IPS-18c (cell line): Measurements from ENCODE around the gene CCDC63.
"Not testable (repeated sequence)": the region's sequence is repeated elsewhere in the genome, so short reads cannot be mapped to it uniquely, and the experiment has no call there.

Experiments
- H3K4me3 ChIP-seq: 2 replicates; pipeline ENCODE4 v1.7.0; 2013; ENCODE audit warnings: low read depth, mild to moderate bottlenecking, low read length, moderate library complexity; ENCODE audit not compliant: insufficient read depth
- H3K9me3 ChIP-seq: one replicate; pipeline ENCODE4 v1.6.1; 2013; ENCODE audit warnings: mild to moderate bottlenecking, low read length, moderate library complexity; ENCODE audit not compliant: control insufficient read depth, insufficient read depth

The CCDC63 gene

DNA sequence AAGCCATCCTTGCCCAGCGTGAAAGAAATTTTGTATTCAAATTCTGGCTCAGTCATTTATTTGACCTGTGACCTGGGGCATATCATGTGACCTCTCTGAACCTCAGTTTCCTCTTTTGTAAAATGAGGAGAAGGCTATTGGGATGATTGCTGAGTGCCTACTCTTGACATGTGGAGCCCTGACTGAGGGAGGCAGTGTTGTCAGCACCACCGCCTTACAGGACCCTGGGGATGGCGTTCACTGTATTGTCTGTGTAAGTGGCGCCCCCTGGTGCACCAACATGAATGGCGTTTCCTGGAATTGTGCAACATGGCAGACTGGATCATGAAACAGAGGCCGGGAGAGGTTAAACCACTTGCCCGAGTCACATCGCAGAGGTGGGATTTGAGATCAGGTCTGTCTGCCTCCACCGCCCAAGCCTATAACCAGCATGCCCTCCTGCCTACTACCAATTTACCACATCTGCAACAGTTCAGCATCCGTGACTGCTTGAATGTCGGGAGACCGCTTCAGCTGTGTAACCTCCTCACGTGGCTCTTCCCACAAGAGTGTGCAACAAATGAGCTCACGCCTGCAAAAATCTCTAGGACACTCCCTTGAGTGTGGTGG is 20.1 kb upstream of the CCDC63 start:
- Histone ChIP-seq H3K9me3 (no peaks in the 10 kb centered on the region), H3K4me3 (no peak overlapping the region)

DNA sequence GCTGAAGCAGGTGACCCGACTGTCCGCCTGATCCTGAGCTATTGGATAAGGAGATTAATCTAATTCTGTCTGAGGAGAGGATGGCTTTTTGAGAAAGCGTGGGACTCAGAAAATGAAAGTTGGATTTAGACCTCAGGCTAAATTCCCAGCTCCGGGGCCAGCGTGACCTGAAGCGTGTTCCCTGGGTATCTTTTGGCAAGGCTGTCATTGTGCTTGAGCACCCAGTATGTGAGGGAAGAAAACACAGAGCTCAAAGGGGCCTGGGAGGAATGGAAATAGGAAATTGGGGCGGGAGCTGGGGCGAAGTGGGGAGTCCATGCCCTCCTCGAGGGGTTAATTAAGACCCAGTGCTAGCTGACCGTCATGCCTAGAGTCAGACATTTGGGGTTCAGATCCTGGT is 17.5 kb upstream of the CCDC63 start:
- H3K4me3 ChIP-seq = no peak overlapping the region

DNA sequence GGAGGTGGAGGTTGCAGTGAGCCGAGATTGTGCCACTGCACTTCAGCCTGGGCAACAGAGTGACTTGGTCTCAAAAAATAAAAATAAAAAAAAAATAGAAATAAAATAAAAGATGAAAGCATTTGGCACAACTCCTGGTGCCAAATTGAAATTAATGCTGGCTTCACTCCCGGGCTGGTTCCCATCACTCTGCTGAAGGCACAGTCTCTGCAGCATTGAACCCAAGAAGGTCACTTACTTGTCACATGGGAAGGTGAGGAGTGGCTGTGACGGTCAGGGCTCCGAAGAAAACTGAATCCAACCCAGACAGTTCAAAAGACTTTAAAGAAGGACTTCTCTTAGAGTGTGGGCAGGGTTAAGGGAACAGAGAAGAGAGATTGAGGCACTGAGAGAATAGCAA is 10.5 kb upstream of the CCDC63 start:
- Histone ChIP-seq H3K4me3 (no peak overlapping the region), H3K9me3 (no peaks in the 10 kb centered on the region)

More for the DNA sequence above, 17.5 kb upstream of the CCDC63 start:
- no peaks in the 10 kb centered on the region for H3K9me3 ChIP-seq

DNA sequence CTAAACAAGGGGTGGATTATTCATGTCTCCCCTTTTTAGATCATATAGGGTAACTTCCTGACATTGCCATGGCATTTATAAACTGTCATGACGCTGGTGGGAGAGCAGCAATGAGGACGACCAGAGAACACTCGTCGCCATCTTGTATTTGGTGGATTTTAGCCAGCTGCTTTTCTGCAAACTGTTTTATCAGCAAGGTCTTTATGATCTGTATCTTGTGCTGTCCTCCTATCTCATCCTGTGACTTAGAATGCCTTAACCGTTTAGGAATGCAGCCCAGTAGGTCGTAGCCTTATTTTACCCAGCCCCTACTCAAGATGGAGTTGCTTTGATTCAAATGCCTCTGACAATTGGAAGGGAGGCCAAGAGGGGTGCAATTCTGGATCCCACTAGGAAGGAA is 5.8 kb upstream of the CCDC63 start:
- H3K9me3 ChIP-seq = no peaks in the 10 kb centered on the region
- no peak overlapping the region for H3K4me3 ChIP-seq

DNA sequence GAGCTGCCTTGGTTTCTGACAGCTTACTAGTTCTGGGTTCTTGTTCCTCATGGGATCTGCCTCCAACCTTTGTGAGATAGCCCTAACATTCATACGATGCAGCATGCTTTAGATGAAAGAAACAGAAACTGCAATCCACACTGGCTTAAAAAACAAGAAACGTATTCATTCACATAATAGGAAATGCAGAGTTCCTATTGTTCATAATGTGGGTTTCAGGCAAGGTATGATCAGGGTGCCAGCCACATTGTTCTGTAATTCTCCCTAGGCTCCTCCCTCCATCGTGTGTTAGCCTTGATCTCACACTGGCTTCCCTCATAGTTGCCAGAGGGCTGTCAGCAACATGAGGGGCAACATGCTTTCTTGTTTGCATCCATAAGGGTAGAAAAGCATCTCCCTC is 2.7 kb upstream of the CCDC63 start:
- no peak overlapping the region for H3K4me3 ChIP-seq
- no peaks in the 10 kb centered on the region for H3K9me3 ChIP-seq

DNA sequence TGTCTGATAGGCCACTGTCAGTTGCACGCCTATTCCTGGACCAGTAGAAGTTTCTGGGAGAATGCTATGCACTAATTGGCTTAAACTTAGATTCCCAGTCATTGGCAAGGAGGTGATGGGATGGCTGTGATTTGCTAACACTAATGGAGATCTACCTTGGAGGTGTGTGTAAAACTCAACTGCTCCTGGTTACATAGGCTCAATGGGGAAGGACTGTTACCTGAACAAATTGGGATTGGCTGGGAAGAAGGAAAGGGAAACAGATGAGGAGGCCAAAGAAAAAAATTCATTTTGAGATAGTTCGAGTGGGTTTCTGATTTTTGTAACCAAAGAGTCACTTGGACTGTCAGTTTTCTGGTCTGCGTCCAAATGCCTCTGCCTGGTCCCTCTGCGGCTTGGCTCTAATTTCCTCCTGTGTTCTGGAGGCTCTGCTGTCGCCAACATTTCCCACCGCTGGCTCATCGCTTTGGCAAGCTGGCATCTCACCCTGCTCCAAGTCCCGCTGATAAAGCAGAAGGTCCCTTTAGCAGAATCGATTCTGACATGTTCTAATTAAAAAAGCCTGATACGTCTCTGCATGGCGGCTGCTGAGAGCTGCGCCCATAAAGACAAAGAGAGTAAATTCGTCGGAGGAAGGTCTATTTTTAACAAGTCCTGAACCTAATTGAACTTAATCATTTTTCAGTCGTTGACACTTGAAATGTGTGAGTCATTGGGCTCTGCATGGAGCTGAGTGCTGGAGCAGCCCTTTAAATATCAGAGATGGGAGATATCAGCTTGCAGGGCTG is 2.0 kb upstream of the CCDC63 start:
- H3K4me3 ChIP-seq = no peak overlapping the region
- H3K9me3 ChIP-seq = no peaks in the 10 kb centered on the region

DNA sequence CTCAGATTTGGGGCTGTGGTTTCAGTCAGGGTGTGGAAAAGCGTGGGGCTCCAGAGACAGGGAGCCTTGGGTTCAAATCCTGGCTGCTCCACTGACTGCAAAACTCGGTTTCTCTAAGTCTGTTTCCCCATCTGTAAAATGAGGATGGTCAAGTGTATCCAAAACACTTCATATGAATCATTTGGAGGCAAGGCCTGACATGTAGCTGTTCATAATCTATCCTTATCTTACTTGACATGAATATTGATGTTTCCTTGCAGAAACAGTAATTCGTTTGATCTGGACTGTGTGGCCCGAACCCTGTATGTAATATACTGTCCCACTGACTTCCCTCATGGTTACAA is 1.5 kb upstream of the CCDC63 start:
- no peak overlapping the region for H3K4me3 ChIP-seq
- H3K9me3 ChIP-seq = no peaks in the 10 kb centered on the region

DNA sequence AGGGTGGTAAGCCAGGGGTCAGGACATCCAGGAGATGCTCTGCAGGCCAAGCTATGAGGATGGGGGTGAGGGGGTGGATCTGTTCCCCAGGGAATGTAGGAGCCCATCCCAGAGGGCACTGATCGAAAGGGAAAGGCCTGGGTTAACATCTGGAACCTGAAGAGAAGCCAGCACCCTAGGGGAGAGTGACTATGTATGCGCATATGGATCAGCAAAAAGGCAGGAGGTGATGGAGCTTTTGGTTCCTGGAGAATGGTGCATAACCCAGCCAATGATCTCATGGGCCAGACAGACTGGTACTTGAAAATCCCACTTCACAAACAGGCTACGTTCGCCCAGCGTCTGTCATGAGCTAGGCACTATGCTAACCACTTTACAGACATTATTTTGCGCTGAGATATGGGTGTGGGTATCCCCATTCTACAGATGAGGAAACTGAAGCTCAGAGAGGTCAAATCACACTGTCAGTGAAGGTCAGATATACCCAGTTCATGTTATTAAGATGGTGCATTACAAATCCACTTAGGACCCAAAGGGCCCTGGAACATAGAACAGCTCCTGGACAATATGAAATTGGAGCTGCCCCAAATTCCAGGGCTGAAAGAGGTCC is 1.6 kb downstream of the CCDC63 start:
- Histone ChIP-seq H3K9me3 (no peaks in the 10 kb centered on the region), H3K4me3 (no peak overlapping the region)

DNA sequence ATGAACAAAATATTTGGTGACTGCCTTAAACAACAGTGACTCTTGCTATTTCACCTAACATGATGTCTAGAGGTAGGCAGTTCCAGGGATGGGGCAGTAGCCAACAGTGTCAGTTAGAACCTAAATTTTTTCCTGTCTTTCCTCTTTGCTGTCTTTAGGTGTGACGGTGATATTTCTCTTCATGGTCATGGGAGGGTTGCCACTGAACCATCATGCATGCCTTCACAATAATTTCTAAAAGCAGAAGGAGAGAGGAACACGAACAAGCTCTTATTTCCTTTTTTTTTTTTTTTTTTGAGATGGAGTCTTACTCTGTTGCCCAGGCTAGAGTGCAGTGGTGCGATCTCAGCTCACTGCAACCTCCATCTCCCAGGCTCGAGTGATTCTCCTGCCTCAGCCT is 2.4 kb downstream of the CCDC63 start:
- H3K9me3 ChIP-seq = no peaks in the 10 kb centered on the region
- no peak overlapping the region for H3K4me3 ChIP-seq

DNA sequence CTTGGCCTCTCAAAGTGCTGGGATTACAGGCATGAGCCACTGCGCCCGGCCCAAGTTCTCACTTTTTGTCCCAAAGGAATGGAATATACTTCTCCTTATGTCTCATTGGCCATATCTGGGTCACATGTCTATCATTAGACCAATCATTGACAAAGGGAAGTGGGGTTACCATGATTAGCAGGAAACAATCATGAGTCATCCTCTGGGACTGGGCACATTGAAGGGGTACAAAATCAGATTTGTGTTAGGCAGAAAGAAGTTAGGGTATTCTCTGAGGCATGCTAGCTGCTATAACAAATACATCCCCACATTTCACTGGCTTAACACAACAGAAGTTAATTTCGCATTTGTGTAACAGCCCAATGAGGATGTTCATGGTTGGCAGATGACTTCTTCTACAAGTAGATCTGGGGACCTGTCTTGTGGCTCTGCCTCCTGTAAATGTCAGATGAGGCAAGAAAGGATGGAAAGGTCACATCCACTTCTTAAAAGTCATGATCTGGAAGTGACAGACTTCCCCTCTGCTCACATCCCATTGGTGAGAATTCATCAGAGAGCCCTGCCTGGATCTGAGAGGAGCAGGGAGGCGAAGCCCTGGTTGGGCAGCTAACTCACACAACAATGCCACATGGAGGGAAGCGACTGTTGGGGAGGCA is 3.1 kb downstream of the CCDC63 start:
- no peak overlapping the region for H3K4me3 ChIP-seq
- no peaks in the 10 kb centered on the region for H3K9me3 ChIP-seq

DNA sequence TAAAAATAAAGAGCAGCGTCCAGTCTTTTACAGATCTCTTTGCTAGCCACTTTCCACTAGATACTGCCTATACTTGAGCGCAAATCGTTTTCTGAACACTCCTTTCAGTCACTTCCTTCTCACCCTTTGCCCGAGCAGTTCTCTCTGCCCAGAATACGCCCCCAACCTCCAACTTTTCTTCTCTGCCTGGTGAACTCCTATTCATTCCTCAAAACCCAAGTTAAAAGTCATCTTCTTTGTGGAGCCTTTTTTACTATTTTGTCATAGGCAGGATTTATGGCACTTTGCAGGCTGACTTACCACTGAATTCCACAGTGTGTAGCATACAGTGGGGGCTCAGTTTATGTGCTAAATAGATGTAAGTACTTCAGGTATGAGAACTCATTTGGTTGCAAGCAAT is 4.0 kb downstream of the CCDC63 start:
- Histone ChIP-seq H3K4me3 (no peak overlapping the region), H3K9me3 (no peaks in the 10 kb centered on the region)

DNA sequence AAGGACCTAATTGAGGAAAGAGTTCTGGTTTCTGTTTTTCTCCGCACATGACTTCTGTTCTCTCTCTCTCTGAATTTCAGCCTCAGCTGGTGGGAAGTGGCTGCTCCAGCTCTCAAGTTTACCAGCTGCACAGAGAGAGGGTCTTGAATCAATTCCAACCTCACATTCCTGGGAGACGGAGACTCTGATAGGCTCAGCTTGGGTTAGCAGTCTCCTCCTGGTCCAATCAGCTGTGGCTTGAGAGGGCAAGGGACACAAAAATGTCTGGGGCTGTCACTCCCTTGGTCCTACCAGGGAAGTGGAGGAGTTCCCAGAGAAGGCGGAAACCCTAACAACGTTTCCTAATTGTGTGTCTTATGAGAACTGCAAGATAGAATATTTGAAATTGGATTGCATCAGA is 7.0 kb downstream of the CCDC63 start:
- Histone ChIP-seq H3K4me3 (no peak overlapping the region), H3K9me3 (no peaks in the 10 kb centered on the region)

DNA sequence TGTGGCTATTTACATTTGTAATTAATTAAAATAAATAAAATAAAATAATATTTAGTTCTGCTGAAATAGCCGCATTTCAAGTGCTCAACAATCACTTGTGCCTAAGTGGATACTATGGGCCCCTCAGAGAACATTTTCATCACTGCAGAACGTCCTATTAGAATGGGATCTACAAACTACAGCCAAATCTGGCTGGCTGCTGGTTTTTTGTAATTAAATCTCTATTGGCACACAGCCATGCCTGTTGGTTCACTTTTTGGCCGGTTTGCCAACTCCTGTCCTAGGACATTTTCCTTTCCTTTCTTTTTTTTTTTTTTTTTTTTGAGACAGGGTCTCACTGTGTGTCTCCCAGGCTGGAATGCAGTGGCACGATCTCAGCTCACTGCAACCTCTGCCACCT is 9.8 kb downstream of the CCDC63 start:
- no peak overlapping the region for H3K4me3 ChIP-seq
- no peaks in the 10 kb centered on the region for H3K9me3 ChIP-seq

DNA sequence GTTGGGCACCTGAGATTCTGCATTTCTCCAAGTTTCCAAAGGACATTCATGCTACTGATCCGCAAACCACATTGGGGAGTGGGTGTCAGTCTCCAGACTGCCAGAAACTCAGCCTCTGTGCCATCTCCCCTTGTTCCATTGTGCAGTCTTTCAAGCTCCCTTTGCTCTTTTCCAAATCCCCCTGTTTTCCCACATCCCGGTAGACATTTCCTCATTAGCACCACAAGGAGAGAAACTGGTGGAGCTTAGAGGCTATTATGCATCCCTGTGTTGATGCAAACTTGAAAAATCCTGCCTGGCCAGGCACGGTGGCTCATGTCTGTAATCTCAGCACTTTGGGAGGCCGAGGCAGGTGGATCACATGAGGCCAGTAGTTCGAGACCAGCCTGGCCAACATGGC is 10.7 kb downstream of the CCDC63 start:
- no peaks in the 10 kb centered on the region for H3K9me3 ChIP-seq
- H3K4me3 ChIP-seq = no peak overlapping the region

DNA sequence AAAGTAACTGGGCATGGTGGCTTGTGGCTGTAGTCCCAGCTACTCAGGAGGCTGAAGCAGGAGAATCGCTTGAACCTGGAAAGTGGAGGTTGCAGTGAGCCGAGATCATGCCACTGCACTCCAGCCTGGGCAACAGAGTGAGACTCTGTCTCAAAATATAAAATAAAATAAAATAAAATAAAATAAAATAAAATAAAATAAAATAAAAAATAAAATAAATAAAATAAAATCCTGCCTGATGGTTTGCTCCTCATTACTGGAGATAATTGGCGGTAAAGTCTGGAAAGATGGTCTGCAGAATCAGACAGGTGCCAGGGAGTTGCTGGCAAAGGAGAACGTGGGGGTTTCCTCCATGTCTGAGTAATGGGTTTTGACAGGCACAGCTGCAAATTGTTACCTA is 11.2 kb downstream of the CCDC63 start:
- not testable (repeated sequence) for H3K9me3 ChIP-seq, H3K4me3 ChIP-seq

DNA sequence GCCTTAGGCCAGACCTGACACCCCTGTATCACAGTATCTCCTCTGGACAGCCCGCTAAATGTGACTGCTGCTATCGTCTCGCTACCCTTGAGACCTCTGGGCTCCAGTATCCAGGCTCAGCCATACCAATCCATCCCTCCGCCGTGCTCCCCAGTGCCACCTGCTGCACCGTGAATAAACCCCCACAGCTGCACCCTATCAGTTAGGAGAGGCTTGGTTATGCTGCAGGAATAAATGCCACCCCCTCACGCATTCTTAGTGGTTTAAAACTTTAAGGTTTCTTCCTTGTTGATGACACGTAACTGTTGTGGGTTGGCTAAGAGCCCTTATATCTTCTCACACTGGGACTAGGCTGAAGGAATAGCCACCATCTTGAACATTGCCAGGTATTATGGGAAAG is 12.1 kb downstream of the CCDC63 start:
- H3K4me3 ChIP-seq = no peak overlapping the region
- H3K9me3 ChIP-seq = no peaks in the 10 kb centered on the region

DNA sequence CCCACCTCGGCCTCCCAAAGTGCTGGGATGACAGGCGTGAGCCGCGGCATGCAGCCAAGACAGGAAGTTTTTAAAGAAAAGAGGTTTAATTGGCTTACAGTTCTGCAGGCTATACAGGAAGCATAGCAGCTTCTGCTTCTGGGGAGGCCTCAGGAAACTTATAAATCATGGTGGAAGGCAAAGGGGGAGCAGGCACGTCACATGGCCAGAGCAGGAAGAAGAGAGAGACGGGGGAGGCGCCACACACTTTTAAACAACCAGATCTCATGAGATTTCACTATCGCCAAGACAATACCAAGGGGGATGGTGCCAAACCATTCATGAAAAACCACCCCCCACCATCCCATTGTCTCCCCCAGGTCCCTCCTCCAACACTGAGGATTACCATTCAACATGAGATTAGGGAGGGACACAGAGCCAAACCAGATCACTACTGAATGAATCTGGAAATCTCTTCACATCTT is 14.1 kb downstream of the CCDC63 start:
- Histone ChIP-seq H3K4me3 (no peak overlapping the region), H3K9me3 (no peaks in the 10 kb centered on the region)

DNA sequence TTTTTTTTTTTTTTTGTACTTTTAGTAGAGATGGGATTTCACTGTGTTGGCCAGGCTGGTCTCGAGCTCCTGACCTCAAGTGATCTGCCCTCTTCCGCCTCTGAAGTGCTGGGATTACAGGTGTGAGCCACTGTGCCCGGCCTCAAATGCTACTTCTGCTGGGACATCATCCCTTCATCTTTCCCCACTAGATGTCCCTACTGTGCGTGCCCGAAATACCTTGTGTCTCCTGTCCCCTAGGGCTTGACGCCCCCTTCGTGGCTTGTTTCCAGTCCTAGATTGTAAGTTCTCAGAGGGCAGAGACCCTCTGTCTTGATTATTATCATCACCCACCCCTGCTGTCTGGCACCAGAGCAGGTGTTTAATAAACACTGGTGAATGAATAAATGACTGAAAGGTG is 14.9 kb downstream of the CCDC63 start:
- Histone ChIP-seq H3K9me3 (no peaks in the 10 kb centered on the region), H3K4me3 (no peak overlapping the region)
